ENCODE data around the gene ZC3H18. TPM values are rescaled to one million over a fixed set of nuclear protein-coding genes. Genes with fewer than 3 reads are reported as not detected.

Gene ZC3H18
- total and polyA plus RNA-seq, 2 donors (not counting 1 experiment from before 2014, with no cell fraction given): 7.9 to 9.4 TPM

GRCh38 chr16:88525663-88525990 lies 44.6 kb upstream of the ZC3H18 start:
- no peaks in the 10 kb centered on the region for H4K20me1 ChIP-seq (ENCODE audit: control insufficient read depth, extremely low read depth, insufficient read depth, low read length)
- no peak overlapping the region for H3K4me3 ChIP-seq (replicated peaks in 1 of 4; ENCODE audit: control extremely low read depth in 1 of 4, insufficient read depth in 1 of 4, low read depth in 3 of 4, low read length in 4 of 4)
- no peak overlapping the region for H3K4me2 ChIP-seq (ENCODE audit: extremely low read depth, insufficient read depth, low read length)
- H3K9ac ChIP-seq (ENCODE audit: insufficient read depth, low read length): no peak overlapping the region
- peaks cover 15% of the 10 kb centered on the region for H3K27me3 ChIP-seq (ENCODE audit: control insufficient read depth, insufficient read depth, low read length)
- no peak for TF ChIP-seq EZH2 (IDR thresholded peaks at IDR 0.05; ENCODE audit: low read length, missing control alignments)
- TF ChIP-seq, protein P1, sequence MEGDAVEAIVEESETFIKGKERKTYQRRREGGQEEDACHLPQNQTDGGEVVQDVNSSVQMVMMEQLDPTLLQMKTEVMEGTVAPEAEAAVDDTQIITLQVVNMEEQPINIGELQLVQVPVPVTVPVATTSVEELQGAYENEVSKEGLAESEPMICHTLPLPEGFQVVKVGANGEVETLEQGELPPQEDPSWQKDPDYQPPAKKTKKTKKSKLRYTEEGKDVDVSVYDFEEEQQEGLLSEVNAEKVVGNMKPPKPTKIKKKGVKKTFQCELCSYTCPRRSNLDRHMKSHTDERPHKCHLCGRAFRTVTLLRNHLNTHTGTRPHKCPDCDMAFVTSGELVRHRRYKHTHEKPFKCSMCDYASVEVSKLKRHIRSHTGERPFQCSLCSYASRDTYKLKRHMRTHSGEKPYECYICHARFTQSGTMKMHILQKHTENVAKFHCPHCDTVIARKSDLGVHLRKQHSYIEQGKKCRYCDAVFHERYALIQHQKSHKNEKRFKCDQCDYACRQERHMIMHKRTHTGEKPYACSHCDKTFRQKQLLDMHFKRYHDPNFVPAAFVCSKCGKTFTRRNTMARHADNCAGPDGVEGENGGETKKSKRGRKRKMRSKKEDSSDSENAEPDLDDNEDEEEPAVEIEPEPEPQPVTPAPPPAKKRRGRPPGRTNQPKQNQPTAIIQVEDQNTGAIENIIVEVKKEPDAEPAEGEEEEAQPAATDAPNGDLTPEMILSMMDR (conservative IDR thresholded peaks at IDR 0.05 in 1 of 2, IDR thresholded peaks at IDR 0.05 in 1 of 2; ENCODE audit: low read depth in 1 of 2, low read length in 2 of 2): no peak
- H2AFZ ChIP-seq (ENCODE audit: low read length): no peak overlapping the region
- no peak for DNase-seq (ENCODE audit: low read depth in 2 of 2)
- no peak overlapping the region for H3K27ac ChIP-seq (ENCODE audit: insufficient read depth, low read length)
- H3K4me1 ChIP-seq (ENCODE audit: control insufficient read depth, extremely low read depth, insufficient read depth, low read length): no peaks in the 10 kb centered on the region
- H3K79me2 ChIP-seq (ENCODE audit: control insufficient read depth, insufficient read depth, low read length): no peaks in the 10 kb centered on the region
- H3K36me3 ChIP-seq (ENCODE audit: control insufficient read depth, insufficient read depth, low read length): no peaks in the 10 kb centered on the region
- no peaks in the 10 kb centered on the region for H3K9me3 ChIP-seq (ENCODE audit: control insufficient read depth, insufficient read depth, low read depth, low read length)

- Histone ChIP-seq H3K36me3 (ENCODE audit: control insufficient read depth, insufficient read depth, low read length) (no peaks in the 10 kb centered on the region), H3K9me3 (ENCODE audit: control insufficient read depth, insufficient read depth, low read depth, low read length) (no peaks in the 10 kb centered on the region), H3K27ac (ENCODE audit: insufficient read depth, low read length) (no peak overlapping the region), H4K20me1 (ENCODE audit: control insufficient read depth, extremely low read depth, insufficient read depth, low read length) (no peaks in the 10 kb centered on the region), H2AFZ (ENCODE audit: low read length) (no peak overlapping the region), H3K4me2 (ENCODE audit: extremely low read depth, insufficient read depth, low read length) (no peak overlapping the region), H3K27me3 (ENCODE audit: control insufficient read depth, insufficient read depth, low read length) (peaks cover 12% of the 10 kb centered on the region), H3K4me3 (replicated peaks in 1 of 4; ENCODE audit: control extremely low read depth in 1 of 4, insufficient read depth in 1 of 4, low read depth in 3 of 4, low read length in 4 of 4) (no peak overlapping the region), H3K79me2 (ENCODE audit: control insufficient read depth, insufficient read depth, low read length) (no peaks in the 10 kb centered on the region), H3K9ac (ENCODE audit: insufficient read depth, low read length) (no peak overlapping the region), H3K4me1 (ENCODE audit: control insufficient read depth, extremely low read depth, insufficient read depth, low read length) (no peaks in the 10 kb centered on the region)
- no peak for DNase-seq (ENCODE audit: low read depth in 2 of 2)
- TF ChIP-seq, protein P1 (conservative IDR thresholded peaks at IDR 0.05 in 1 of 2, IDR thresholded peaks at IDR 0.05 in 1 of 2; ENCODE audit: low read depth in 1 of 2, low read length in 2 of 2): no peak
- TF ChIP-seq EZH2 (IDR thresholded peaks at IDR 0.05; ENCODE audit: low read length, missing control alignments): no peak
These were observed 43.9 kb upstream of the ZC3H18 start for GRCh38 chr16:88526008-88526905.

- Histone ChIP-seq H3K9ac (ENCODE audit: insufficient read depth, low read length) (no peak overlapping the region), H4K20me1 (ENCODE audit: control insufficient read depth, extremely low read depth, insufficient read depth, low read length) (no peaks in the 10 kb centered on the region), H3K4me3 (replicated peaks in 1 of 4; ENCODE audit: control extremely low read depth in 1 of 4, insufficient read depth in 1 of 4, low read depth in 3 of 4, low read length in 4 of 4) (no peak overlapping the region), H3K36me3 (ENCODE audit: control insufficient read depth, insufficient read depth, low read length) (peaks cover 1% of the 10 kb centered on the region), H3K27ac (ENCODE audit: insufficient read depth, low read length) (no peak overlapping the region), H3K4me2 (ENCODE audit: extremely low read depth, insufficient read depth, low read length) (no peak overlapping the region), H3K4me1 (ENCODE audit: control insufficient read depth, extremely low read depth, insufficient read depth, low read length) (no peaks in the 10 kb centered on the region), H3K79me2 (ENCODE audit: control insufficient read depth, insufficient read depth, low read length) (no peaks in the 10 kb centered on the region), H3K9me3 (ENCODE audit: control insufficient read depth, insufficient read depth, low read depth, low read length) (no peaks in the 10 kb centered on the region), H3K27me3 (ENCODE audit: control insufficient read depth, insufficient read depth, low read length) (peaks cover 10% of the 10 kb centered on the region), H2AFZ (ENCODE audit: low read length) (no peak overlapping the region)
- TF ChIP-seq EZH2 (IDR thresholded peaks at IDR 0.05; ENCODE audit: low read length, missing control alignments): no peak
- TF ChIP-seq, protein P1 (conservative IDR thresholded peaks at IDR 0.05 in 1 of 2, IDR thresholded peaks at IDR 0.05 in 1 of 2; ENCODE audit: low read depth in 1 of 2, low read length in 2 of 2): no peak
- DNase-seq (ENCODE audit: low read depth in 2 of 2): no peak
These were observed 43.4 kb upstream of the ZC3H18 start for GRCh38 chr16:88526906-88527185.
